NCI-H2196 treated with DMSO at 0.1 percent for 48 hours (cell line): ENCODE results near the gene AOPEP.

Source experiments
- DNase-seq: peaks from one replicate; lab custom pipeline; 2025; ENCODE audit not compliant: unreplicated experiment; lab: John Stamatoyannopoulos, UW

Gene AOPEP, protein sequence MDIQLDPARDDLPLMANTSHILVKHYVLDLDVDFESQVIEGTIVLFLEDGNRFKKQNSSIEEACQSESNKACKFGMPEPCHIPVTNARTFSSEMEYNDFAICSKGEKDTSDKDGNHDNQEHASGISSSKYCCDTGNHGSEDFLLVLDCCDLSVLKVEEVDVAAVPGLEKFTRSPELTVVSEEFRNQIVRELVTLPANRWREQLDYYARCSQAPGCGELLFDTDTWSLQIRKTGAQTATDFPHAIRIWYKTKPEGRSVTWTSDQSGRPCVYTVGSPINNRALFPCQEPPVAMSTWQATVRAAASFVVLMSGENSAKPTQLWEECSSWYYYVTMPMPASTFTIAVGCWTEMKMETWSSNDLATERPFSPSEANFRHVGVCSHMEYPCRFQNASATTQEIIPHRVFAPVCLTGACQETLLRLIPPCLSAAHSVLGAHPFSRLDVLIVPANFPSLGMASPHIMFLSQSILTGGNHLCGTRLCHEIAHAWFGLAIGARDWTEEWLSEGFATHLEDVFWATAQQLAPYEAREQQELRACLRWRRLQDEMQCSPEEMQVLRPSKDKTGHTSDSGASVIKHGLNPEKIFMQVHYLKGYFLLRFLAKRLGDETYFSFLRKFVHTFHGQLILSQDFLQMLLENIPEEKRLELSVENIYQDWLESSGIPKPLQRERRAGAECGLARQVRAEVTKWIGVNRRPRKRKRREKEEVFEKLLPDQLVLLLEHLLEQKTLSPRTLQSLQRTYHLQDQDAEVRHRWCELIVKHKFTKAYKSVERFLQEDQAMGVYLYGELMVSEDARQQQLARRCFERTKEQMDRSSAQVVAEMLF

DNA sequence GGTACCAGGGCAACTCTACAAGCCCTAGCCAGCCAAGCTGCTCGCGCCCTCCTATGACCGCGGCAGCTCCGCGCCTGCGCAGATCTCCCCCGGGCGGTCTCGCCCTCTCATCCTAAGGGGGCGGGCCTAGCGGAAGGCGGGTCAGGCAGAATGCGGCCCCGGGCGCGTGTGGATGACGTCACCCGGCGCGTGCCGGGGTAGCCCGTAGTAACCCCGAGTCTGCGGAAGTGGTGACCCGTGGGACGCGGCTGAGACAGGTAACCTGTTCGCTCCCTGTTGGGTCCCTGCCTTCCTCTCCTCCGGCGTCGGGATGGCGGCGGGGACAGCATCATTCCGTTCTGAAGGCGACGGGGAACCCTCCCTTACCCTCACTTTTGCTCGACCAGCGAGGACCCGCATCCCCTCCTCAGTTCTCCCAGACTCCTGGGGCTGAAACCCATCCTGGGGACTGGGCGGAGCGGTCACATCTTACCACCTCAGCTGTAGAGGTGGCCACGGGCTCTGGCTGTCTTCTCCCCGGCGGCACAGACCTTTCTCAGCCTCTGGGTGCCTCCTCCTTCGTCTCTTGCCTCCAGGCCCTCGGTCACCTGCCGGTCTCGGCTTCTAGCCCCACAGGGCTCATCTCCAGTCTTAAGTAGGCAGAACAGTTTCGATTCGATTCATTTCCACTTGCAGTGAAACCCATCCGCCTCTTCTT, at the start of gene AOPEP:
Gene AOPEP (plus strand): TSS at position 205 of the 697 bp plus-strand sequence. CDS start 33,085 bp downstream, outside the sequence.
- peak; percentile 91 for DNase-seq

DNA sequence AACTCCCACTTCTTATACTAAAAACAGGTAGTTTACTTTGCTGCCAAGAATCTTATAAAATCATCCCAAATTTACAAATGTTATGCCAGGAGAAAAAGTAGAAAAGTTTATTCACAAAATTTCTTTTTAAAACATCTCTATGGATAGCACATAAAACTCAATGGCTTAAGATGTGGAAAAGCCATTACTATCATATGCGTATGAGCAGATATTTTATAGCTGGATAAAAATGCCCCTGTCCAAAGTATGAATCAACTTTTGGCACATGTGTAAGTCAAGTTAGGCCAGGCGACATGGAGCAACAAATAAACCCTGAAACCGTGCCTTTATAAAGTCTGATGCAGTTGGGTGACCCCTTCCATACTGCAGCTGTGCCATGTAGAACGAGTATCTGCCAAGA, 48.6 kb upstream of the AOPEP start:
- DNase-seq: no peak

DNA sequence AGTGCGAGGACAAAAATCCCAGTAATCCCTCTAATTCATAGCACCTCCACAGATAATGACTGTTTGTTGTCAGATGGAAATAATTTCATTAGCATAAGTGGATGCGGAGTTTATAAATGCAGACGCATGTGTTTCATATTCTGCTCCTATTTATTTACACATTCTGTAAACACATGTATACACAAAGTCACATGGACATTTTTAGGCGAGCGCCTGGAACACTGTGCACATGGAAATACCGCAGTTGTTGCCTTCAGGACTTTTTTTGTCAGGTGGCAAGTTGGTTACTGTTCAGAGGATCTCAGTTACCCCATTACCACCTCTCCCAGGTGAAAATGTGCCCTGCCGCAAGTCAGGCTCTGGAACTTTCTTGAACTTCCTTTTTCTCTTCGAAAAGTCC, 46.9 kb upstream of the AOPEP start:
- no peak for DNase-seq

DNA sequence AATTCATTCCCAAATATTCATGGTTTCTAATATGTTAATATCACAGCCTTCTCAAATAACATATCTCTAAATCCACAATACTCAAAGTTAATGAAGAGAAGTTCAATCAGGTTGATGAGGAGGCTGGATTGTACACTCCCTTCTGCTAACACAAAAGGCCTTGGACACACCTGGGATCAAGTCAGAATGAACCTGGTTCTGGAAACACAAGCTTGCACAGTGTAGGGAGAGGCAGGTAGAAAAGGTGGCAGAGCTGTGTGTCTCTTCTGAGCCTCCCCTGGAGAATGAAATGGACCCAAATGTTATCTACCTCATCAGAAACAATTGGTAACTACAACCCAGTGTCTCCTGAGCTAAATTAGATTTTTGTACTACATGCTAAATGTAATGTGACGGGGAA, 46.5 kb upstream of the AOPEP start:
- no peak for DNase-seq

DNA sequence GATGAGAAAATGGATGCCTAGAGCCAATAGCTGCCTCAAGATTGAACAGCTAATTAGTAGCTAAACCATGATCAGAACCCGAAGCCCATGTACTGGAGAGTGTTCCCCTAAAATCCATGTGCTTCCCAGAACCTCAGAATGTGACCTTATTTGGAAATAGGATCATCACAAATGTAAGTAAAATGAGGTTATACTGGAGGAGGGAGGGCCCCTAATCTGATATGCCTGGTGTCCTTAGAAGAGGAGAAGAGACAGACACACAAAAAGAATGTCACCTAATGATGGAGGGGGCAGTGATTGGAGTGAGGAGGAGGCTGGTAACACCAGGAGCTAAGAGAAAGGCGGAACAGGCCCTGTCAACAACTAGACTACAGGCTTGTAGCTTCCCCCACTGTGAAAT, 45.9 kb upstream of the AOPEP start:
- no peak for DNase-seq

DNA sequence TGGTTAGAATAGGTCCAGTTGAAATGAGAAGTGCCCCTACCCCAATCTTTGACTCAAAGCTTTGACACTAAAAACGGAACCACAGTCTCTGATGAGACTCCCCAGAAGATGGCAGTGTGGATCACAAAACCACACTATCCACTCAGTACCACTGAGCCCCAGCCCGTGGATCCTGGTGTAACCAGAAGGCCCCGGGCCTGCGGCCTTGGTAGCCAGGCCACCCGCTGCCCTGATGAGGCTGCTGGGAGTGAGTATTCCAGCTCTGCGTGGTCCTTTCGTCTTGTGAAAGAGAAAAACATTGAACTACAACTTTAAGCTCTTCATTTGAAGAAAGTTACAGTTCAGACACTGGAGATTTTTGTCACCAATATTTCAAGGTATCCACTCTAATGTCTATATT, 45.0 kb upstream of the AOPEP start:
- DNase-seq: peak; percentile 58

DNA sequence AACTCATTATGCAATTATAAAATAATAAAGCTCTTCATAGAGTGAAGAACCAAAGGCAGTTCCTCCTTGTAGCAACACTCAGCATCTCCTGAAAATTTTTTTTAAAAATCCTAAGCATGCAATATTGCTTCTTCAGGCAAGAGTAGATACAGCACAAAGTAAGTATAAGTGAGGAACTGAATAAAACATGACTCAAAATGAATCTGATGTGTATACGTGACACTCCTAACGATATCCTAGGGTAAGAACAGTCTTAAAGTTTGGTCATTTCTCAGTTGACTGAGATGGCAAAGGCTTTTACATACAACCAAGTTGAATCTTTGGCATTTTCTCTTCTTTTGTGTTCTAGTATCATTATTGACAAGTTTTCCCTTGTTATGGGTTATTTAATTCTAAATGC, 41.1 kb upstream of the AOPEP start:
- no peak for DNase-seq

DNA sequence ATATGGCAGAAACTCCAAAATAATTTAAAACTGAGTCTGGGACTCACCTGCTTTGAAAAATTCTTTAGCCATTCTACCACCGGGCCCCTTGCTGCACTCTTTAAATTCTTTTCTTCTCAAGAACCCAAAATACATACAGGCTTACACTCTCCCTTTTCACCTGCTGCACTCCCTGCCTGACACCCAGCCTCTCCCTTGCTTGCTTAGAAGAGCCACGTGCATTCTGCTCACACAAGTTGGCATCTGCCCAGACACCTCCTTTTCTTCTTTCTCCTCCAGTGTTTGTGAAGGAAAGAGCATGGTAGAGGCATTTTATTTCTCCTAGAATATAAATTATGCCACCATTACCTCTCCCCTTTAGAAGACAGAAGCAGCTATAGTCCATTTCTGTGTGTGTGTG, 39.0 kb upstream of the AOPEP start:
- peak; percentile 30 for DNase-seq

DNA sequence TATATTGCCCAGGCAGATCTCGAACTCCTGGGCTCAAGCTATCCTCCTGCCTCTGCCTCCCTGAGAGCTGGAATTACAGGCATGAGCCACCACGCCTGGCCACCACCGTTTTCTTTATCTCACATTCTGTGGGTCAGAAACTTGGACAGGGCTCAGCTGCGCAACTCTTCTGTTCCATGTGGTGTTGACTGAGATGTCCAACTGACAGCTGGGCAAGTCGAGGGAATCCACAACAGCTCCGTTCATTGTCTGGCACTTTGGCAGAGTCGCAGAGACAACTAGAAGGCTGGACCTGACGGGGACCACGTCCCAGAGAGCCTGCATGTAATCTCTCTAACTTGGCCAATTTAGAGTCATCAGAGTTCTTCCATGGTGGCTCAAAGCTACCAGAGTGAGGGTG, 36.2 kb upstream of the AOPEP start:
- no peak for DNase-seq

DNA sequence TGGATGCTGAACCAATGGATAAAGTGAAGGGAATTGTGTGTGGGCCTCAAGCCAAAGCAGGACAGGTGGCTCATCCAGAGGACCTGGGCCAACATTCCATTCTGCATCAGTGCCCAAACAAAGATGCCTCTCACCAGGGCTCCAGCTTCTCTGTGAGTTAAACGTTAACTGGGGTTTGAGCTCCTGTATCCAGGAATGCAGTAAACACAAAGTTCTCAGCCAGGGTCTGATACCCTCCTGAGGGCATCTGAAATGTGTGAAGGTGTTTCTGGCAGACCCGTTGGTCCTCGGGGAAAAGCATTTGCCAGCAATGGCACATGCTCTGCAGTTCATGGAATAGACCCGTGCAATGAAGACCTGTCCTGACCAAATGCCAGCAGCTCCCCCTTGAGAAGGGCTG, 33.9 kb upstream of the AOPEP start:
- peak; percentile 18 for DNase-seq

DNA sequence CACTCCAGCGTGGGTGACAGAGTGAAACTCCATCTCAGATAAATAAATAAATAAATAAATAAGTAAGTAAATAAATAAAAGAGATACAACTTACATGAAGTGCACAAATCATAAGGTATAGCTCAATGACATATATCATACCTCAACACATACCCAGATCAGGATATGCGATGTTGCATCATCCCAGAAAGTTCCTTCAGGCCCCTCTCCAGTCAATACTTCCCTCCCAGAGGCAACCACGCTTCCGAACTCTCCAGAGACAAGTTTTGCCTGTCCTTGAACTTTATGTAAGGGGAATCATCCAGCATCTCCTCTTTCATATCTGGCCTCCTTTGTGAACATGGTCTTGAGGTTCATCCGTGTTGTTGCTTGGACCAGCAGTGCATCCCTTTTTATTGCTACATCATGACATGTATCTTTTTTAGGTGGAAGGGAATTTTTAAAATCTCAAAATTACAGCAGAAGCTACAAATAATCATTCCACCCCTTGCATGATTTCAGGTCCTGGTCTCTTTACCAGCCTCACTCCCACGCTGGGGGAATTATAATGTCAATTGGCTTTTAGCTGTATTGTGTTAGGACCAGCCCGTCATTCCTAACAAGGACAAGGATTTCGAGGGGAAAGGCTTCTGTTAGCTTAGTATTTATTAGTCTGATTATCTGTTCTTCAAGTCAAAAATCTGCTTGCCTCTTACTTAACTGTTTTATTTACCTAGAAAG, 32.9 kb upstream of the AOPEP start:
- no peak for DNase-seq

DNA sequence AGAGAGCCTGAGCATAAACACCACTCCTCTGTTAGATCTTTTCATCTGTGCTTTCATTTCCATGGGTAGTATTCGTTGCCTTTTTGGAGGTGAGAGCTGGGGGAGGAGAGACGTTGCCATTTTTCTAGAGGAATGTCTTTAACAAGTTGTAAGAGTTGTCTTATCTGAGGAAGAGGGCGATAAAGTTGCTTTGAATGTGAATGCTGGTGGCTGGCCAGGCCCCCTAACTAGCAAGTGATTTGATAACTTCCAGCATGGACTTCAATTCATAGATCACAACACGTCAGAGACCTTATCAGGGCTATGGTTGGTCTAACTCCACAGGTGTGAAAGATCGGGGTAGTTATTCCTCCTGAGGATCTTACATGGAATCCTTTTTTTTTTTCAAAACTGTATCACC, 30.0 kb upstream of the AOPEP start:
- no peak for DNase-seq

DNA sequence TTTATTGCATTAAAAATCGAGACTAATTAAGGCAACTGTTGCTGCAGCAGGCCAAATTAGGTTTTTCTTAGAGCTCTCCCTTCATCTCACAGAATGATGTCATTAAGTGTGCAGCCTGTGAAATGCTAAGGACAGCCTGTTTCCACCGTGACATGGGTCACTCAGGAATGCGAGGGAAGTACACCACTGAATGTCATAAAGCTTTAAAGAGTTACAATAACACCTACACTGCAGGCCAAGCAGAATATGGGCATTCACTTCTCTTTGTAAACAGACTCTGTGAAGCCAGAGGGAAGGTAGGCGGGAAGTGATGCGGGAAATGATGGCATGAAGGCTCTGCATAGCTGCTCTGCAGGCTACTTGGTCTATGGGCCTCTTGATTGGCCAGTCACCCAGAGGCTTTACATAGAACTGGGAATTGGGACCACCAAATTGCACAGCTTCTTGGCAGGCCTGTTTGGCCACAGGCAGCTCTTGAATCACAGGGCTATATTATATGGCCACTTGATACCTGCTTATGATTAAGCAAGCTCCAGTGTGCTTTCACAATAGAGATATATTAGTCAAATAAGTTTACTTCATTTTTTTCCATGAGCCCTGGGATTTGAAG, 28.4 kb upstream of the AOPEP start:
- no peak for DNase-seq

DNA sequence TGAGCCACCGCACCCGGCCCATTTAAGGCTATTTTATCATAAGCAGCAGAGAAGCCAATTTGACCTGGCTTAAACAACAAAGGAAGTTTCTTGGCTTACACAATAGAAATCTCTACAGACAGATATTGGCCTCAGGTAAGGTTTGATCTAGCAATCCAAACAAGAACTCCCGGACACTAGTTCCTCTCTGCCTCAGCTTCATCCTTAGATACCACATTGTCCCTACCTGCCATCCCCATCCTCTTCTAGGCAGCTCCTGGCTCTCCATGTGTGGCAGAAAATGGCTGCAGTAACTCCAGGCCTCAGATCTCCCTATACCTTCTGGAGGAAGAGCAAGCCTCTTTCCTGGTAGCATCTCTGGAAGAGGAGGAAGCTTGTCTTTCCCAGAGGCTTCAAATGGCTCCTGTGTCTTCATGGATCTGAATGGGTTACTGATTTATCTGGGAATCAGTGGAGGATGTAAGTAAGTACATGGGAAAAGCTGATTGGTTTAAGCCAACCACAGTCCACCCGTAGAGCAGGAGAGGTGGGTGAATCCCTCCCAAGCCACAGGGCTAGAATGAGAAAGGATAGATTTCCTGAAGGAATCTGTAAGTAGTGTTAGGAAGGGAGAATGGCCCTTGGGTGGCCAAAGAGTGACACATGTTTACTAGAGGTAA, 26.7 kb upstream of the AOPEP start:
- DNase-seq: no peak

DNA sequence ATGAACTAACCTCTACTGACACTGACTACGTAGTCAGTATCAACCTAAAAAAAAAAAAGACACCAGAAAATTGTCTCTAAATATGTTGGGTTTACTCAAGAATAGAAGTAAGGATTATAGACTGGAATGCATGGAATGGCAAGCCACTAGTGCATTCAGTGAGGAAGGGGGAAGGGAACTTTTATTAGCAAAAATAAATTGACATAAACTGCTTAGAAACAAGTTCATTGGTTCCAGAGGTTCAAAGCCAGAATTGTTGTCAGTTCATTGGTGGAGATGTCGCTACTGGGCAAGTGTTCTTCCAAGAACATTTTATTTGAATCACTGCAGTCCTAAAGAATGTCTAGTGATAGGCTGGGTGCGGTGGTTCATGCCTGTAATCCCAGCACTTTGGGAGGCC, 26.1 kb upstream of the AOPEP start:
- DNase-seq: no peak

DNA sequence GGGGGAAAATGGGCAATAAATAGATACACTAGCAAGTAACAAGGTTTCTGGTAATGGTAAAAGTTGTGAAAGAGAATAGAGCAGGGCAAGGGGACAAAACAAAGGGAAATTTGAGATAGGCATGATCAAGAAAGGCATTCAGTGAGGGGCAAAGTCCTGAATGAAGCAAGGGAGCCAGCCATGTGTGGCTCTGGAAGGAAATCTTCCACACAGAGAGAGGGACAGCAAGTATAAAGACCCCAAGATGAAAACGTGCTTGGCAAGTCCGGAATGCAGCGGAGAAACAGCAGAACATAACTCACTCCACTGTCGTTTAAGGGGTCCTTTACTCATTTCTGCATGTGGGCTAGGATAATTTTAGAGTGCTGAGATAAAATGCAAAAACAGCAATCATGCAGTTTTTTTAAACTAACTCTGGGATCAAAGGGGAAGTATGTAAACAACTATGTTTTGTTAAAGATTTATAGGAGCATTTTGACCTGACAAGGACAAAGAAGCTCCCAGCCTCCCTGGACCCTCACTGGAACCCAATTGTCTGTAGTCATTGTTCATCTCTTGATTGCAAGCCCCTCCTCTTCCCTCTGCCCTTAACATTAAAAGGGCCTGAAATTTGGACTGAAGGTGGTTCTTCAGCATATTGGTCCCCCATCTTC, 22.9 kb upstream of the AOPEP start:
- DNase-seq: no peak

DNA sequence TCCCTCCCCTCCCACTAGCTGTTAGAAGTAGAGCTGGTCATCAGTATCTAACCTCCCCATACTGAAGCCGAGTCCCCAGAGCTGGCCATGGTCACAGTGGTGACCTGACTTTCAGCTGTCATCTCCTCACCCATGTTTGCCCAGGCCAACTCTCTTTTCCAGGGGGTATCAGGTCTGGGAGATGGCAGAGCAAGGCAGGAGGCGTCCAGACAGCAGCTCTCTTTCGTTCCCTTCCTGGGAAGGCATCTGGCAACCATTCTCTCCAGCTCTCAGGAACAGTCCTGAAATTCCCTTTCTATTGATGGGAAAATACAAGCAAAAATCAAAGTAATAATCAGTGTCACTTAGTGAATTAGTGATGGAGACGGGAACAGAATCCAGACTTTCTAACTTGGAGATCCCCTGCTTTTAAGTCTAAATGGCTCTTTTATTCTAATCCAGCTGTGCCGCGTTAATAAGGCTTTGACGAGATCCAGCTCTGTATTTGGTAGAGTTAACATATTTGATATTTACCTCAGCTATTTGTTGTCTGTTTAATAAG, 21.3 kb upstream of the AOPEP start:
- DNase-seq: no peak

DNA sequence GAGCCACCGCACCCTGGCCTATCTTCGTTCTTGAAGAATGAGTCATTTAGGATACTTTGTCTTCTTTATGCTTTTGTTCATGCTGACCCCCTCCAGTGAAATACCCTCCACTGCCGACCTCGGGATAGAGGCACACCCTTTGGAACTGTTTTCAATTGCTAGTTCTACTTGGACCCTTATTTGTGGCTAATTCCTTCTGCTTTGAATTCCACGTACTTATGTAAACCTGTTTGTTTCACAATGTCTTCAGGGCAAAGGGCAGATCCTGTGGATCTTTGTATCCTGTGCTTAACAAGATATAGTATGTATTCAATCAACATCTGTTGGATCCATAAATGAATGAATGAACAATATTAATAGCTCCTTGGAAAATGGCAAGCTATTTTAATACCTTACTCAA, 19.6 kb upstream of the AOPEP start:
- no peak for DNase-seq

DNA sequence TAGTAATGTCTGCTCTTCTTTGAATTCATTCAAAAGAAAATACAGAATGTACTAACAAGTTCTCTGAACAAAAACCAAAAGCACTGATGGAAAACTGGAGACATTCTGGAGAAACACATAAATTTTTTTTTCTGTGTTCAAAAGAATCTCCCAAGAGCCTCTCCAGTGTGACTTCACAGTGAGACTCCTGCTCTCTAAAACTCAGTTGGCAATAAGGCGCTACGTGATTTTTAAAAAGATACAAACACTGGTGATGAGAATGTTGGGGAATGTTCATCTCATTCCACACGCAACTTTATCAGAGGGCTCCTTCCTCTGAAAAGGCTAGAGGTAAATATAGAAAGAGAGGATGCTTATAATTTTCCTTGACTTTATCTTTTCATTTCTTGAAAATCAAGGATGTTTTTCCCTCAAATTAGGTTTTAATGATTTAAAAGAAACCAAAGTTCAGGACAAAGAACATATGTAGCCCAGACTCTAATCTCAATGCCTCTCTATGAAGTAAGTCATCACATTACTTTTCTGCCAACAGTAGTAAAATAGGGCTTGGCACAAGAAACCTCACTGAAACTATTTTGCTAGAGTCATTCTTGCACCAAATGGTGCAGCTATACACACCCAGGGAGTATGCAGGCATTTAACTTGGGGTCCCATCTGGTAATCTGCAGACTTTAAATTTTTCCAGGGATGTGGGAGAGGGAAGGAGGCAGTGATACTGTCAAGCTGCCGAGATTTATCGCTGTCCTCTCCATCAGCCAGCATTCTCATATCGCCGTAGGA, 12.9 kb upstream of the AOPEP start:
- no peak for DNase-seq
